Stimulated activated naive B cell treated with anti-CD40 and anti-IgM and Interleukin-4, amounts not matched to agents 10 μg/mL and 1 μg/mL and 100 μg/mL, for 72 hours (primary cell): ENCODE measurements around the gene ARIH1.
"Not testable (repeated sequence)": the region's sequence is repeated elsewhere in the genome, so short reads cannot be mapped to it uniquely, and the experiment has no call there.

Experiments used
- ATAC-seq, 2 donors: fragments of 150-1000 bp; cut with Tn5 transposase; replicated peaks; 2 replicates each; pipeline ENCODE4 v1.10.0; 2021; ENCODE audit warnings: moderate library complexity in 1 of 2
- DNase-seq: peaks from one replicate; pipeline ENCODE4 v3.0.0; 2021
- H3K27ac Mint-ChIP-seq: one replicate; pipeline ENCODE4 v1.8.0; 2022; ENCODE audit warnings: mild to moderate bottlenecking, mixed read lengths
- H3K27me3 Mint-ChIP-seq, 2 donors: one replicate each; pipeline ENCODE4 v1.8.0; 2022; ENCODE audit warnings: mixed read lengths in 2 of 2
- H3K36me3 Mint-ChIP-seq, 2 donors: one replicate each; pipeline ENCODE4 v1.8.0; 2022; ENCODE audit warnings: mixed read lengths in 2 of 2, mild to moderate bottlenecking in 1 of 2
- H3K4me1 Mint-ChIP-seq, 2 donors: one replicate each; pipeline ENCODE4 v1.8.0; 2022; ENCODE audit warnings: mixed read lengths in 2 of 2, mild to moderate bottlenecking in 1 of 2
- H3K4me3 Mint-ChIP-seq, 2 donors: one replicate each; pipeline ENCODE4 v1.8.0; 2022; ENCODE audit warnings: mild to moderate bottlenecking in 2 of 2, mixed read lengths in 2 of 2, moderate library complexity in 1 of 2
- H3K9me3 Mint-ChIP-seq, 2 donors: one replicate each; pipeline ENCODE4 v1.8.0; 2022; ENCODE audit warnings: mixed read lengths in 2 of 2, mild to moderate bottlenecking in 1 of 2

The ARIH1 gene

GRCh38 chr15:72615533-72616233 lies 141.6 kb downstream of the ARIH1 start:
- H3K27me3 Mint-ChIP-seq, ATAC-seq, H3K4me1 Mint-ChIP-seq, H3K27ac Mint-ChIP-seq, H3K4me3 Mint-ChIP-seq, H3K9me3 Mint-ChIP-seq, H3K36me3 Mint-ChIP-seq, DNase-seq: not testable (repeated sequence)

GRCh38 chr15:72616491-72617210 lies 142.5 kb downstream of the ARIH1 start:
- DNase-seq (no peak), ATAC-seq (no peak)
- Mint-ChIP-seq H3K27me3 (no peaks in the 10 kb centered on the region), H3K4me1 (no peaks in the 10 kb centered on the region), H3K27ac (no peak overlapping the region), H3K36me3 (peaks cover 0 to 3% of the 10 kb centered on the region in 2 donors), H3K4me3 (no peak overlapping the region), H3K9me3 (no peaks in the 10 kb centered on the region)

- not testable (repeated sequence) for H3K27ac Mint-ChIP-seq, H3K36me3 Mint-ChIP-seq, H3K4me1 Mint-ChIP-seq, H3K9me3 Mint-ChIP-seq, ATAC-seq, DNase-seq, H3K4me3 Mint-ChIP-seq, H3K27me3 Mint-ChIP-seq
Measured at GRCh38 chr15:72623854-72624253, 149.7 kb downstream of the ARIH1 start.

- H3K27ac Mint-ChIP-seq, ATAC-seq, H3K36me3 Mint-ChIP-seq, DNase-seq, H3K9me3 Mint-ChIP-seq, H3K4me1 Mint-ChIP-seq, H3K27me3 Mint-ChIP-seq, H3K4me3 Mint-ChIP-seq: not testable (repeated sequence)
Measured at GRCh38 chr15:72626153-72626552, 152.0 kb downstream of the ARIH1 start.

GRCh38 chr15:72628249-72629067 lies 154.3 kb downstream of the ARIH1 start:
- ATAC-seq, H3K27ac Mint-ChIP-seq, DNase-seq, H3K9me3 Mint-ChIP-seq, H3K36me3 Mint-ChIP-seq, H3K4me1 Mint-ChIP-seq, H3K4me3 Mint-ChIP-seq, H3K27me3 Mint-ChIP-seq: not testable (repeated sequence)

GRCh38 chr15:72629068-72629570 lies 155.0 kb downstream of the ARIH1 start:
- not testable (repeated sequence) for DNase-seq, H3K36me3 Mint-ChIP-seq

GRCh38 chr15:72636519-72637282 lies 162.6 kb downstream of the ARIH1 start:
- ATAC-seq (peak; percentile 77 to 81), DNase-seq (peak; percentile 50)
- H3K9me3 Mint-ChIP-seq, H3K36me3 Mint-ChIP-seq, H3K27ac Mint-ChIP-seq, H3K4me1 Mint-ChIP-seq, H3K27me3 Mint-ChIP-seq, H3K4me3 Mint-ChIP-seq: not testable (repeated sequence)

More at GRCh38 chr15:72629068-72629570, 155.0 kb downstream of the ARIH1 start:
- H3K9me3 Mint-ChIP-seq, H3K4me3 Mint-ChIP-seq, H3K4me1 Mint-ChIP-seq, H3K27me3 Mint-ChIP-seq, H3K27ac Mint-ChIP-seq, ATAC-seq: not testable (repeated sequence)

- not testable (repeated sequence) for H3K27ac Mint-ChIP-seq, H3K4me3 Mint-ChIP-seq
Measured at GRCh38 chr15:72639759-72640483, 165.8 kb downstream of the ARIH1 start.

GRCh38 chr15:72642271-72642670 lies 168.1 kb downstream of the ARIH1 start:
- not testable (repeated sequence) for H3K4me1 Mint-ChIP-seq, H3K4me3 Mint-ChIP-seq, H3K27ac Mint-ChIP-seq, H3K9me3 Mint-ChIP-seq, ATAC-seq, DNase-seq, H3K27me3 Mint-ChIP-seq, H3K36me3 Mint-ChIP-seq

More at GRCh38 chr15:72639759-72640483, 165.8 kb downstream of the ARIH1 start:
- not testable (repeated sequence) for DNase-seq, H3K9me3 Mint-ChIP-seq, H3K27me3 Mint-ChIP-seq, H3K36me3 Mint-ChIP-seq, H3K4me1 Mint-ChIP-seq, ATAC-seq

- not testable (repeated sequence) for ATAC-seq, H3K4me1 Mint-ChIP-seq, H3K27ac Mint-ChIP-seq, DNase-seq, H3K9me3 Mint-ChIP-seq, H3K27me3 Mint-ChIP-seq, H3K4me3 Mint-ChIP-seq, H3K36me3 Mint-ChIP-seq
Measured at GRCh38 chr15:72648631-72649253, 174.6 kb downstream of the ARIH1 start.
